HG03378 (cell line): ENCODE data around the gene TBX10.
A peak's percentile ranks its signal among the peaks of the same experiment; 100 is the strongest.
"Not testable (repeated sequence)": the region's sequence is repeated elsewhere in the genome, so short reads cannot be mapped to it uniquely, and the experiment has no call there.

ENCODE experiments used
- ATAC-seq: cut with Tn5 transposase; IDR thresholded peaks from one replicate; pipeline ENCODE4 v1.9.1; 2021; ENCODE audit warnings: mild to moderate bottlenecking, moderate library complexity; ENCODE audit not compliant: unreplicated experiment

TBX10 gene

GRCh38 chr11:67632175-67632981, 7.2 kb downstream of the TBX10 start:
- ATAC-seq = no peak

- no peak for ATAC-seq
Measured at GRCh38 chr11:67631853-67632174, 7.7 kb downstream of the TBX10 start.

GRCh38 chr11:67631411-67631810, 8.2 kb downstream of the TBX10 start:
- no peak for ATAC-seq

- ATAC-seq = no peak
Measured at GRCh38 chr11:67630943-67631331, 8.6 kb downstream of the TBX10 start.

GRCh38 chr11:67630228-67630942, 9.2 kb downstream of the TBX10 start:
- peak; percentile 39 for ATAC-seq

GRCh38 chr11:67629386-67630227, 10.0 kb downstream of the TBX10 start, which contains the start of gene NUDT8:
NUDT8 (minus strand) TSS chr11:67629937; CDS start chr11:67629911, 26 bp downstream.
- ATAC-seq = peak; percentile 54

GRCh38 chr11:67628710-67629385, 10.7 kb downstream of the TBX10 start:
- no peak for ATAC-seq

GRCh38 chr11:67627812-67628624, 11.5 kb downstream of the TBX10 start:
- no peak for ATAC-seq

- ATAC-seq = no peak
Measured at GRCh38 chr11:67627441-67627811, 12.1 kb downstream of the TBX10 start.

GRCh38 chr11:67626970-67627369, 12.6 kb downstream of the TBX10 start:
- no peak for ATAC-seq

GRCh38 chr11:67626131-67626833, 13.3 kb downstream of the TBX10 start:
- ATAC-seq = not testable (repeated sequence)

- ATAC-seq = not testable (repeated sequence)
Measured at GRCh38 chr11:67623795-67624194, 15.8 kb downstream of the TBX10 start.

GRCh38 chr11:67622905-67623304, 16.7 kb downstream of the TBX10 start:
- not testable (repeated sequence) for ATAC-seq

- ATAC-seq = not testable (repeated sequence)
Measured at GRCh38 chr11:67621928-67622327, 17.6 kb downstream of the TBX10 start.

GRCh38 chr11:67620621-67621020, 18.9 kb downstream of the TBX10 start:
- not testable (repeated sequence) for ATAC-seq

- not testable (repeated sequence) for ATAC-seq
Measured at GRCh38 chr11:67619683-67620618, 19.6 kb downstream of the TBX10 start.

- ATAC-seq = not testable (repeated sequence)
Measured at GRCh38 chr11:67618901-67619659, 20.5 kb downstream of the TBX10 start.
